Activated naive CD4-positive, alpha-beta T cell treated with anti-CD3 and anti-CD28 coated beads, Interleukin-2, amount 10 ng/mL, durations not matched to agents 5 hours and 36 hours (primary cell): Measurements from ENCODE around the gene COL3A1. TPM values are rescaled to one million over a fixed set of nuclear protein-coding genes. Genes with fewer than 3 reads are reported as not detected.

ENCODE experiments used
- microRNA-seq: library from miRNA; unstranded; fragments of <30 nt; microRNA quantifications from one replicate; pipeline ENCODE4 v1.2.0, GENCODE V29; 2022; ENCODE audit warnings: borderline microRNAs expressed, borderline replicate concordance
- total RNA-seq, 2 experiments: library from RNA; stranded (reverse); gene quantifications; one replicate each; pipeline ENCODE4 v1.2.3, GENCODE V29; 2021

Gene COL3A1
- under 1 TPM in 1 of 2 experiments, not detected in 1; 0.51 TPM for total RNA-seq

DNA sequence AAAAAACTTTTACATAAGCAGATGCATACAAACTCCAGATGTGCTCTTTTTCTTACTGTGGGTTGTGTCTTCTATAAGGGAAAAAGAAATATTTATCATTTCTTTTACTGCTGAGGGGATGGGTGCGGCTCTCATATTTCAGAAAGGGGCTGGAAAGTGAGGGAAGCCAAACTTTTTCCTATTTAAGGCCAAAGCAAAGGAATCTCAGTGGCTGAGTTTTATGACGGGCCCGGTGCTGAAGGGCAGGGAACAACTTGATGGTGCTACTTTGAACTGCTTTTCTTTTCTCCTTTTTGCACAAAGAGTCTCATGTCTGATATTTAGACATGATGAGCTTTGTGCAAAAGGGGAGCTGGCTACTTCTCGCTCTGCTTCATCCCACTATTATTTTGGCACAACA, at the start of gene COL3A1:
Gene COL3A1 (plus strand): TSS at position 210 of the 400 bp plus-strand sequence. CDS start 117 bp downstream, at position 327.

Small RNA genes within 50 kb of the gene (microRNA-seq; reads per million reads assigned to microRNA genes)
- gene MIR1245A, result not detected
- not detected for gene MIR1245B
- gene MIR3606, result not detected

Other genes with a start within 250 kb of the COL3A1 start
- 1 to 10 TPM in 1 of 2 experiments, under 1 TPM in 1; 0.60 to 1.1 TPM for gene COL5A2, start 205.4 kb downstream of the COL3A1 start, total RNA-seq